Vagina (tissue), 2 donors: ENCODE data around the gene FOXO6. TPM values are rescaled to one million over a fixed set of nuclear protein-coding genes. Genes with fewer than 3 reads are reported as not detected.

ENCODE experiments used
- DNase-seq, 2 donors: peaks; one replicate each; pipeline ENCODE4 v3.0.0-alpha.2; 2017; ENCODE audit errors: extremely low spot score in 2 of 2
- H3K27ac ChIP-seq: fragments of 200-600 bp; sonication (generic); one replicate; pipeline ENCODE4 v1.5.1; 2019
- H3K27me3 ChIP-seq: fragments of 200-600 bp; sonication (generic); one replicate; pipeline ENCODE4 v1.5.1; 2019
- H3K36me3 ChIP-seq, 2 donors: fragments of 200-600 bp; sonication (generic); one replicate each; pipeline ENCODE4 v1.5.1; 2017 to 2019
- H3K4me1 ChIP-seq: fragments of 200-600 bp; sonication (generic); one replicate; pipeline ENCODE4 v1.5.1; 2019
- H3K4me3 ChIP-seq, 2 donors: fragments of 200-600 bp; sonication (generic); 1 replicate in 1 of 2; 2 replicates in 1 of 2; pipeline ENCODE4 v1.5.1; 2016 to 2019
- H3K9me3 ChIP-seq: fragments of 200-600 bp; sonication (generic); one replicate; pipeline ENCODE4 v1.5.1; 2019
- CTCF ChIP-seq, 3 experiments: fragments of 450-650 bp in 2 of 3; fragments of 200-600 bp in 1 of 3; sonication (generic) in 1 of 3; IDR thresholded peaks; one replicate each; pipeline ENCODE4 v1.5.1; 2017 to 2019; ENCODE audit warnings: antibody characterized with exemption in 3 of 3, mild to moderate bottlenecking in 2 of 3, moderate library complexity in 2 of 3
- POLR2A ChIP-seq, 2 donors: fragments of 450-650 bp; IDR thresholded peaks; one replicate each; pipeline ENCODE4 v1.6.1; 2017; ENCODE audit warnings: antibody characterized with exemption in 2 of 2, mild to moderate bottlenecking in 2 of 2, moderate library complexity in 2 of 2
- POLR2AphosphoS5 ChIP-seq, 2 donors: sonication (generic); formaldehyde crosslinking; IDR thresholded peaks; one replicate each; pipeline ENCODE4 v1.9.0; 2017; ENCODE audit warnings: antibody characterized with exemption in 2 of 2, mild to moderate bottlenecking in 2 of 2, low read depth in 1 of 2; ENCODE audit not compliant: insufficient read depth in 1 of 2
- intact Hi-C: fragments of 100-400 bp; cut with DNase I; formaldehyde crosslinking; loops from one replicate; pipeline ENCODE4 v1.15.1; 2023
- total RNA-seq: library from RNA; depleted of rRNA; stranded (reverse); fragments of >200 nt; gene quantifications from one replicate; pipeline ENCODE4 v1.2.3, GENCODE V29; 2016

Gene FOXO6
- total RNA-seq, 1 donor from 2014 or later = 1.7 TPM

GRCh38 chr1:41416552-41417334, 55.5 kb downstream of the FOXO6 start:
- no peaks in the 10 kb centered on the region for H3K27me3 ChIP-seq
- peaks cover 41% of the 10 kb centered on the region for H3K4me1 ChIP-seq
- H3K27ac ChIP-seq = peak overlapping the region; percentile 1
- H3K4me3 ChIP-seq = no peak overlapping the region
- DNase-seq = no peak
- intact Hi-C loops = loop anchor here (5.0 kb wide), 1 partner anchor 134 kb away; no protein-coding TSS in a partner anchor
- H3K9me3 ChIP-seq = no peaks in the 10 kb centered on the region
- H3K36me3 ChIP-seq = no peaks in the 10 kb centered on the region
- TF ChIP-seq POLR2A (IDR thresholded peaks at IDR 0.05) = no peak
- peak; percentile 72 to 85 (median 79) for TF ChIP-seq CTCF (IDR thresholded peaks at IDR 0.05)
- TF ChIP-seq POLR2AphosphoS5 (IDR thresholded peaks at IDR 0.05; ENCODE audit: insufficient read depth in 1 of 2, low read depth in 1 of 2) = peak; percentile 14 to 17

GRCh38 chr1:41417335-41417682, 56.1 kb downstream of the FOXO6 start:
- no peaks in the 10 kb centered on the region for H3K36me3 ChIP-seq
- no peak overlapping the region for H3K4me3 ChIP-seq
- intact Hi-C loops = loop anchor here (5.0 kb wide), 1 partner anchor 135 kb away; no protein-coding TSS in a partner anchor
- peaks cover 41% of the 10 kb centered on the region for H3K4me1 ChIP-seq
- no peak for DNase-seq
- no peaks in the 10 kb centered on the region for H3K27me3 ChIP-seq
- H3K27ac ChIP-seq = peak overlapping the region; percentile 1
- H3K9me3 ChIP-seq = no peaks in the 10 kb centered on the region
- TF ChIP-seq POLR2AphosphoS5 (IDR thresholded peaks at IDR 0.05; ENCODE audit: insufficient read depth in 1 of 2, low read depth in 1 of 2) (no peak), POLR2A (IDR thresholded peaks at IDR 0.05) (no peak), CTCF (IDR thresholded peaks at IDR 0.05) (no peak)

GRCh38 chr1:41417746-41418145, 56.5 kb downstream of the FOXO6 start:
- Histone ChIP-seq H3K4me1 (peaks cover 41% of the 10 kb centered on the region), H3K4me3 (no peak overlapping the region), H3K27ac (peak overlapping the region; percentile 76), H3K9me3 (no peaks in the 10 kb centered on the region), H3K36me3 (no peaks in the 10 kb centered on the region), H3K27me3 (no peaks in the 10 kb centered on the region)
- TF ChIP-seq POLR2AphosphoS5 (IDR thresholded peaks at IDR 0.05; ENCODE audit: insufficient read depth in 1 of 2, low read depth in 1 of 2) (no peak), CTCF (IDR thresholded peaks at IDR 0.05) (no peak), POLR2A (IDR thresholded peaks at IDR 0.05) (no peak)
- no peak for DNase-seq
- intact Hi-C loops = loop anchor here (5.0 kb wide), 1 partner anchor 135 kb away; no protein-coding TSS in a partner anchor

GRCh38 chr1:41418857-41419583, 57.8 kb downstream of the FOXO6 start:
- no peak for TF ChIP-seq CTCF (IDR thresholded peaks at IDR 0.05)
- TF ChIP-seq POLR2AphosphoS5 (IDR thresholded peaks at IDR 0.05; ENCODE audit: insufficient read depth in 1 of 2, low read depth in 1 of 2) = peak; percentile 23 to 65
- intact Hi-C loops = loop anchor here (5.0 kb wide), 1 partner anchor 137 kb away; no protein-coding TSS in a partner anchor
- H3K36me3 ChIP-seq = no peaks in the 10 kb centered on the region

More at GRCh38 chr1:41418857-41419583, 57.8 kb downstream of the FOXO6 start:
- Histone ChIP-seq H3K4me3 (no peak overlapping the region), H3K27me3 (no peaks in the 10 kb centered on the region), H3K4me1 (peaks cover 41% of the 10 kb centered on the region), H3K27ac (peak overlapping the region; percentile 76), H3K9me3 (no peaks in the 10 kb centered on the region)
- peak in 1 of 2 donors; percentile 92 for DNase-seq
